Epithelial cell of esophagus (primary cell): ENCODE results near the gene PDS5B.
"Not testable (repeated sequence)": the region's sequence is repeated elsewhere in the genome, so short reads cannot be mapped to it uniquely, and the experiment has no call there.

Source experiments
- DNase-seq: peaks from one replicate; pipeline ENCODE4 v3.0.0; 2010; ENCODE audit warnings: low read depth
- H3K4me3 ChIP-seq: 2 replicates; pipeline ENCODE4 v1.5.1; 2011; ENCODE audit warnings: mild to moderate bottlenecking, low read length, control low read depth
- TF ChIP-seq, protein P1 (sequence below): IDR thresholded peaks from 2 replicates; pipeline ENCODE4 v1.5.1; 2011; ENCODE audit warnings: low read depth, mild to moderate bottlenecking, low read length, control low read depth, inconsistent platforms; ENCODE audit not compliant: insufficient read depth; ENCODE audit errors: missing control alignments

PDS5B gene

DNA sequence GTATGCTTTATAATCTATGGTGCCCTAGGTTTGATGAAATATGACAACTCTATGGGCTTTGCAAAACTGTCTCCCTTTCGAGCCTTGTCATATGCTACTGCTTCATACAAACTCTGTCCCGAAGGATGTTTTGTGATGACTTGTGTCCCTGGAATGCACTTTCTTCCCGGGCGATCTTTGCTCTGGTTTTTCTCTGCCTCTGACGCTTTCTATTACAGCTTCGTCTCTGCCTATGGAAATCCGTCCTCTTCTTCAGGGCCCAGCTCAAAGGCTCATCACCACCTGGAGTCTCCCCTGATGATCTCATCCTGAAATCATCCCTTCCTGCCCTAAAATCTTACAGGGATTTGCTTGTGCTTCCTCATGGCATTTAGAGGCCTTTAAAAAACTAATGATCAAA, 238.4 kb downstream of the PDS5B start:
- TF ChIP-seq, protein P1, sequence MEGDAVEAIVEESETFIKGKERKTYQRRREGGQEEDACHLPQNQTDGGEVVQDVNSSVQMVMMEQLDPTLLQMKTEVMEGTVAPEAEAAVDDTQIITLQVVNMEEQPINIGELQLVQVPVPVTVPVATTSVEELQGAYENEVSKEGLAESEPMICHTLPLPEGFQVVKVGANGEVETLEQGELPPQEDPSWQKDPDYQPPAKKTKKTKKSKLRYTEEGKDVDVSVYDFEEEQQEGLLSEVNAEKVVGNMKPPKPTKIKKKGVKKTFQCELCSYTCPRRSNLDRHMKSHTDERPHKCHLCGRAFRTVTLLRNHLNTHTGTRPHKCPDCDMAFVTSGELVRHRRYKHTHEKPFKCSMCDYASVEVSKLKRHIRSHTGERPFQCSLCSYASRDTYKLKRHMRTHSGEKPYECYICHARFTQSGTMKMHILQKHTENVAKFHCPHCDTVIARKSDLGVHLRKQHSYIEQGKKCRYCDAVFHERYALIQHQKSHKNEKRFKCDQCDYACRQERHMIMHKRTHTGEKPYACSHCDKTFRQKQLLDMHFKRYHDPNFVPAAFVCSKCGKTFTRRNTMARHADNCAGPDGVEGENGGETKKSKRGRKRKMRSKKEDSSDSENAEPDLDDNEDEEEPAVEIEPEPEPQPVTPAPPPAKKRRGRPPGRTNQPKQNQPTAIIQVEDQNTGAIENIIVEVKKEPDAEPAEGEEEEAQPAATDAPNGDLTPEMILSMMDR: no peak
- H3K4me3 ChIP-seq: no peak overlapping the region
- DNase-seq: peak; percentile 92

GRCh38 chr13:32825481-32825880, 239.2 kb downstream of the PDS5B start:
- TF ChIP-seq, protein P1: no peak
- H3K4me3 ChIP-seq: no peak overlapping the region
- no peak for DNase-seq

DNA sequence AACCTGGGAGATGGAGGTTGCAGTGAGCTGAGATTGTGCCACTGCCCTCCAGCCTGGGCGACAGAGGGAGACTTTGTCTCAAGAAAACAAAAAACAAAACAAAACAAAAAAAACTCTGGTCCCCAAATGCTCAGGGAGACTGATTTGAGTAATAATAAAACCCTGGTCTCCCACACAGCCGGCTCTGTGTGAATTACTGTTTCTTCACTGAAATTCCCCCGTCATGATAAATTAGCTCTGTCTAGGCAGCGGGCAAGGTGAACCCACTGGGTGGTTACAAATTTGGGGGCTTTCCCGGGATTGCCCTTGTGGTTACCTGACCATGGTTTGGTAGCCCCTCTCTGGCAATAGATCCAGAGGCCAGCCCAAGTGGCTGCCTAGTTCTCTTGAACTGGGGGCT, 240.1 kb downstream of the PDS5B start:
- H3K4me3 ChIP-seq, DNase-seq: not testable (repeated sequence)
